Measurements from ENCODE around the gene HDAC11. TPM values are rescaled to one million over a fixed set of nuclear protein-coding genes. Genes with fewer than 3 reads are reported as not detected.

The HDAC11 gene
- total and polyA plus RNA-seq, 4 donors = 12.3 to 17.3 (median 15.0) TPM

GRCh38 chr3:13507570-13508339 is 27.6 kb downstream of the HDAC11 start:
- H3K4me1 ChIP-seq (ENCODE audit: control insufficient read depth in 5 of 5, insufficient read depth in 5 of 5, low read length in 5 of 5) = peaks cover 0 to 7% (median 0%) of the 10 kb centered on the region in 5 donors
- no peaks in the 10 kb centered on the region for H3K27me3 ChIP-seq (ENCODE audit: control insufficient read depth in 3 of 3, insufficient read depth in 3 of 3, low read length in 2 of 3)
- ATAC-seq (ENCODE audit: insufficient read depth, low FRiP score) (no peak), DNase-seq (no peak)
- H3K4me3 ChIP-seq = no peak overlapping the region
- peaks cover 0 to 12% (median 2%) of the 10 kb centered on the region in 4 donors for H3K36me3 ChIP-seq (ENCODE audit: control insufficient read depth in 4 of 4, insufficient read depth in 4 of 4, low read length in 4 of 4)
- 48 to 53% methylated on average over 20 of the region's 20 CpGs for WGBS, 2 donors
- H3K27ac ChIP-seq (ENCODE audit: low read depth in 1 of 2, low read length in 1 of 2) = no peak overlapping the region
- TF ChIP-seq CTCF (IDR thresholded peaks at IDR 0.05; ENCODE audit: control extremely low read depth, extremely low read depth) = no peak
- H3K9me3 ChIP-seq (ENCODE audit: control insufficient read depth in 4 of 4, insufficient read depth in 3 of 4, low read length in 3 of 4) = no peaks in the 10 kb centered on the region
- no peak overlapping the region for H3K9ac ChIP-seq (ENCODE audit: insufficient read depth in 1 of 2, low read length in 2 of 2)

GRCh38 chr3:13508496-13508895 is 28.4 kb downstream of the HDAC11 start:
- Histone ChIP-seq H3K36me3 (ENCODE audit: control insufficient read depth in 4 of 4, insufficient read depth in 4 of 4, low read length in 4 of 4) (peaks cover 0 to 12% (median 1%) of the 10 kb centered on the region in 4 donors), H3K27ac (ENCODE audit: low read depth in 1 of 2, low read length in 1 of 2) (no peak overlapping the region), H3K9ac (ENCODE audit: insufficient read depth in 1 of 2, low read length in 2 of 2) (no peak overlapping the region), H3K27me3 (ENCODE audit: control insufficient read depth in 3 of 3, insufficient read depth in 3 of 3, low read length in 2 of 3) (no peaks in the 10 kb centered on the region), H3K9me3 (ENCODE audit: control insufficient read depth in 4 of 4, insufficient read depth in 3 of 4, low read length in 3 of 4) (no peaks in the 10 kb centered on the region), H3K4me3 (no peak overlapping the region), H3K4me1 (ENCODE audit: control insufficient read depth in 5 of 5, insufficient read depth in 5 of 5, low read length in 5 of 5) (peaks cover 0 to 7% (median 0%) of the 10 kb centered on the region in 5 donors)
- TF ChIP-seq CTCF (IDR thresholded peaks at IDR 0.05; ENCODE audit: control extremely low read depth, extremely low read depth) = no peak
- ATAC-seq (ENCODE audit: insufficient read depth, low FRiP score) = no peak
- no peak for DNase-seq
- 94% methylated on average over 8 of the region's 8 CpGs for WGBS, 2 donors

GRCh38 chr3:13509059-13509815 is 29.1 kb downstream of the HDAC11 start:
- Histone ChIP-seq H3K27ac (ENCODE audit: low read depth in 1 of 2, low read length in 1 of 2) (no peak overlapping the region), H3K36me3 (ENCODE audit: control insufficient read depth in 4 of 4, insufficient read depth in 4 of 4, low read length in 4 of 4) (peaks cover 0 to 8% (median 1%) of the 10 kb centered on the region in 4 donors), H3K4me1 (ENCODE audit: control insufficient read depth in 5 of 5, insufficient read depth in 5 of 5, low read length in 5 of 5) (peaks cover 0 to 7% (median 0%) of the 10 kb centered on the region in 5 donors), H3K4me3 (no peak overlapping the region), H3K27me3 (ENCODE audit: control insufficient read depth in 3 of 3, insufficient read depth in 3 of 3, low read length in 2 of 3) (no peaks in the 10 kb centered on the region), H3K9ac (ENCODE audit: insufficient read depth in 1 of 2, low read length in 2 of 2) (no peak overlapping the region), H3K9me3 (ENCODE audit: control insufficient read depth in 4 of 4, insufficient read depth in 3 of 4, low read length in 3 of 4) (no peaks in the 10 kb centered on the region)
- no peak for TF ChIP-seq CTCF (IDR thresholded peaks at IDR 0.05; ENCODE audit: control extremely low read depth, extremely low read depth)
- no peak for DNase-seq
- WGBS, 2 donors = 90 to 92% methylated on average over 15 of the region's 15 CpGs
- ATAC-seq (ENCODE audit: insufficient read depth, low FRiP score) = no peak

Data from lung (tissue), 12 donors.